Measurements from ENCODE around the gene PTPRK.

The PTPRK gene

DNA sequence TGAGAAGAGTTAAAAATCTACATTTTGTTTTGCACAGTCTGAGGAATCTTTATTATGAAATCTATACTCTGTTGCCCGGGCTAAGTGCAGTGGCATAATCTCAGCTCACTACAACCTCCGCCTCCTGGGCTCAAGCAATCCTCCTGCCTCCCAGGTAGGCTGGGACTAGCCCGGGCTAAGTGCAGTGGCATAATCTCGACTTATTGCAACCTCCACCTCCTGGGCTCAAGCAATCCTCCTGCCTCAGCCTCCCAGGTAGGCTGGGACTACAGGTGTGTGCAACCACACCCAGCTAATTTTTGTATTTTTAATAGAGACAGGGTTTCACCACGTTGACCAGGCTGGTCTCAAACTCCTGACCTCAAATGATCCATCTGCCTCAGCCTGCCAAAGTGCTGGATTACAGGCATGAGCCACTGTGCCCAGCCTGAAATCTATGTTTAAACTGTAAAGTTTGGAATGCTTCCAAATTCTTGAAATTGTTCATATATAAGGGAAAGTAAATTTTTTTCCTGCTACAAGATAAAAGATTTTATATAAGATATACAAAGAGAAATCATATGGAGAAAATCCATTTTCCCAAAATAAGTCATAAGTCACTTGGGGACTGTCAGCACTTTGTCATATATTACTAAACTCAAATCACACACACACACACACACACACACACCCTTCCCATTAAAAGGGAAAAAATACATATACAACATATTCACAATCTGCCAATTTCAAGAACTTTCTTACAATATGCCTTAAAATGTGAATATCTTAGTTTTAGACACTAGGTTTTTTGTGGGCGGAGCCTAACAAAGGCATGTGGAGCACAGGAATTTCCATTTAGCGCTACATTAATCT, 19.4 kb downstream of the PTPRK start:
- no peak for TF ChIP-seq CTCF (IDR thresholded peaks at IDR 0.05; ENCODE audit: control insufficient read depth, insufficient read depth, low read depth, low read length, missing control alignments)
- no peak overlapping the region for H3K4me3 ChIP-seq (ENCODE audit: control insufficient read depth, low read depth, low read length)
- DNase-seq (ENCODE audit: low read depth) = no peak

DNA sequence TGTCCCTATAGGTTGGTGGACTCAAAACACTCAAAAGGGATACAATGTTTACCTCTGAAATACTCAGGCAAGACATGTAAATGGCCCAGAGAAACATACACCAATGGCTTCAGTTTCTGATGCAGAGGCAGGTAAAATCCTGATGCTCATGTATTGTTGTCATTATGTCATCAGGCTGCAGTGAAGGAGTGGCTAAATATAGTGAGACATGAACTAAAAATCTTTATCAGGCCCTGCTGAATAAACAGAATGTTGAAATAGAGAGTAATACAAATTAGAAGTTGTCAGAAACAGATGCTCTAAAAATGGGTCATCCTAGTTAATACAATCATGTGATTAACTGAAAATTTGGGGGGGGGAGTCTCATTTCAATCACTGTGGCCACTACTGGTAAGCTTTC, 20.4 kb downstream of the PTPRK start:
- no peak overlapping the region for H3K4me3 ChIP-seq (ENCODE audit: control insufficient read depth, low read depth, low read length)
- no peak for TF ChIP-seq CTCF (IDR thresholded peaks at IDR 0.05; ENCODE audit: control insufficient read depth, insufficient read depth, low read depth, low read length, missing control alignments)
- no peak for DNase-seq (ENCODE audit: low read depth)

GRCh38 chr6:128499079-128499731, 21.2 kb downstream of the PTPRK start:
- no peak for TF ChIP-seq CTCF (IDR thresholded peaks at IDR 0.05; ENCODE audit: control insufficient read depth, insufficient read depth, low read depth, low read length, missing control alignments)
- no peak overlapping the region for H3K4me3 ChIP-seq (ENCODE audit: control insufficient read depth, low read depth, low read length)
- no peak for DNase-seq (ENCODE audit: low read depth)

DNA sequence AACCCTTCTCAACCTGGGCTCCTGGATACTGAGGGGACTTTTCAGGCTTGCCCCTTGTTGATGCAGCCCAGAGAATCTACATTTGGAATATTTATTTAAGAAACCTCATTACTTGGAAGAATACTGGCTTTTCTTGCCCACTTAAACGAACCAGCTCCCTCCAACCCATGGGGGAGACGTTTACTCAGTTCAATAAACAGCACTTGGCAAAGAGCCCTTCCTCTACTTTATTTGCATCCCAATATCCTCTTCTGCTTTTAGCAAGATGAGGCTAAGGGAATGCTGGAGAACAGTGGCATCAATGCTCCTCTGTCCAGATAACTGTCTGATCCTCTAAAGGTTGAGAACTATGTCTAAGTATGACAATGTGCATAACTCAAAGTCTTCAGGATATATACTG, 22.2 kb downstream of the PTPRK start:
- H3K4me3 ChIP-seq (ENCODE audit: control insufficient read depth, low read depth, low read length) = no peak overlapping the region
- no peak for DNase-seq (ENCODE audit: low read depth)
- TF ChIP-seq CTCF (IDR thresholded peaks at IDR 0.05; ENCODE audit: control insufficient read depth, insufficient read depth, low read depth, low read length, missing control alignments) = no peak

- no peak for DNase-seq (ENCODE audit: low read depth)
- no peak overlapping the region for H3K4me3 ChIP-seq (ENCODE audit: control insufficient read depth, low read depth, low read length)
- no peak for TF ChIP-seq CTCF (IDR thresholded peaks at IDR 0.05; ENCODE audit: control insufficient read depth, insufficient read depth, low read depth, low read length, missing control alignments)
Measured at GRCh38 chr6:128495536-128496333, 24.7 kb downstream of the PTPRK start.

- no peak for DNase-seq (ENCODE audit: low read depth)
- TF ChIP-seq CTCF (IDR thresholded peaks at IDR 0.05; ENCODE audit: control insufficient read depth, insufficient read depth, low read depth, low read length, missing control alignments) = no peak
- no peak overlapping the region for H3K4me3 ChIP-seq (ENCODE audit: control insufficient read depth, low read depth, low read length)
Measured at GRCh38 chr6:128494440-128494839, 26.0 kb downstream of the PTPRK start.
